Body of pancreas (tissue), 4 donors: Measurements from ENCODE around the gene KCNJ4. TPM values are rescaled to one million over a fixed set of nuclear protein-coding genes. Genes with fewer than 3 reads are reported as not detected.
A peak's percentile ranks its signal among the peaks of the same experiment; 100 is the strongest.

Experiments used
- ATAC-seq: fragments of 150-250 bp; one replicate; pipeline ENCODE4 v1.9.1; 2016
- DNase-seq, 4 donors: peaks; one replicate each; pipeline ENCODE4 v3.0.0-alpha.2; 2019
- H3K27ac ChIP-seq, 4 donors: fragments of 200-600 bp; sonication (generic); 1 replicate in 3 of 4; 2 replicates in 1 of 4; pipeline versions ENCODE4 v1.5.1 to v1.6.1; 2016 to 2019; ENCODE audit warnings: mild to moderate bottlenecking in 1 of 4, mixed read lengths in 1 of 4, moderate library complexity in 1 of 4
- H3K27me3 ChIP-seq, 2 donors: fragments of 200-600 bp; sonication (generic); one replicate each; pipeline ENCODE4 v1.6.0; 2016; ENCODE audit warnings: mild to moderate bottlenecking in 1 of 2
- H3K36me3 ChIP-seq, 2 donors: fragments of 200-600 bp; sonication (generic); replicated peaks in 1 of 2; 2 replicates each; pipeline ENCODE4 v1.5.1; 2016; ENCODE audit warnings: low read depth in 2 of 2; ENCODE audit not compliant: insufficient read depth in 1 of 2
- H3K4me1 ChIP-seq: fragments of 200-600 bp; sonication (generic); one replicate; pipeline ENCODE4 v1.6.0; 2016
- H3K4me3 ChIP-seq, 2 donors: fragments of 200-600 bp; sonication (generic); 1 replicate in 1 of 2; 2 replicates in 1 of 2; pipeline ENCODE4 v1.5.1; 2016 to 2019
- H3K9me3 ChIP-seq, 3 donors: fragments of 200-600 bp; sonication (generic); 1 replicate in 2 of 3; 2 replicates in 1 of 3; pipeline ENCODE4 v1.5.1; 2016
- POLR2A ChIP-seq, 3 donors: fragments of 450-650 bp; IDR thresholded peaks; one replicate each; pipeline ENCODE4 v1.6.1; 2016; ENCODE audit warnings: antibody characterized with exemption in 3 of 3, mild to moderate bottlenecking in 2 of 3
- WGBS, 2 donors: methylation state at CpG; one replicate each; pipeline ENCODE4 v1.1.5; 2017; 5-methylcytosine and 5-hydroxymethylcytosine counted together
- intact Hi-C: fragments of 100-400 bp; cut with DNase I; formaldehyde crosslinking; loops from one replicate; pipeline ENCODE4 v1.15.1; 2023
- total RNA-seq, 2 donors: library from RNA; depleted of rRNA; stranded (reverse); fragments of >200 nt; gene quantifications; one replicate each; pipeline ENCODE4 v1.1.0, GENCODE V29; 2016
- TF ChIP-seq, protein P1 (sequence below), 7 experiments: fragments of 450-650 bp in 4 of 7; fragments of 200-600 bp in 3 of 7; sonication (generic) in 3 of 7; IDR thresholded peaks; one replicate each; pipeline ENCODE4 v1.5.1; 2016 to 2019; ENCODE audit warnings: antibody characterized with exemption in 7 of 7

Gene KCNJ4
- total RNA-seq, 2 donors from 2014 or later, result not detected

DNA sequence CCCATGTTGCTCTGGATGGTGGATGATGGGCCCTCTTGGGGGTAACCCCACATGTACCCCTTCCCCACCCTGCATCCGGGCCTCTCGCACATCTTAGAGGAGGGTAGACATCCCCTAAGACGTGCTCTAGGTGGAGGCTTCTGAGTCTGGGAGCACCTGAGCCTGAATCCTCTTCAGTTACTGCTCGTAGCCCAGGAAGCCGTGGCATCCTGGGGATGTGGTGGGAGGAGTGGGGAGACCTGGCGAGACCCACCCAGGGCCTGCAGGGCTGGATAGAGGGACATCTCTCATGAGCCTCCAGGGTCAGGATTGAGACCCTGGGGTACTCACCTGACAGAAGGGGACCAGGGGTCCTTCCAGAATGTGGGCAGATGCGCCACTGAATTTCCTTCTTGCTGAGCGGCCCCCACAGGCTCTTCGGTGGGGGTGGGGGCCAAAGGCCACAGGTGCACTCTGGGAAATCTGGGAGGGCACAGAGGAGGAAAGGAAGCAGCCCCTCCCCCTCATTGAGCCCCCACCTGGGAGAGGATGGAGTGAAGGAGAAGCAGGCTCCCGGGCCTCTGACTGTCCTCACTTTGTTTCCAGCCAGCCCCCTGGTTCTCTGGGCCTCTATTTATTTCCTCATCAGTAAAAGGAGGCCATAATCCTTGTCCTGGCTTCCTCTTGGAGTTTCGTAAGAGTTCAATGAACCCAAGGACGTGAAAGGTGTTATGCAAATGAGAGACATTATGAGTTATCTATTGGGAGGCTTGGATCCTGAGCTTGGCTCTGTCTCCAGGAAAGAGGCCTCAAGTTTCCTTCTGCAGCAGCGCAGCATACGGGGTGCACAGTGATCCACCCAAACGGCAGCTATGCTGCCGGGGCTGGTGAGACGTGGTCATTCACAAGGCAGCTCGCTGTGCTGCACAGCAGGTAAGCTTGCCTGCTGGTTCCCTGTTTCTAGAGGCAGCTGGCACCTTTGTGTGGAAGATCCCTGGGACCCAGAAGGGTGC is 31.2 kb downstream of the KCNJ4 start:
- Histone ChIP-seq H3K4me3 (no peak overlapping the region), H3K27me3 (no peaks in the 10 kb centered on the region), H3K9me3 (no peaks in the 10 kb centered on the region), H3K36me3 (no peaks in the 10 kb centered on the region), H3K27ac (peak overlapping the region in 2 of 4 donors; percentile 44 to 60), H3K4me1 (no peaks in the 10 kb centered on the region)
- TF ChIP-seq POLR2A (IDR thresholded peaks at IDR 0.05), result peak in 1 of 3 donors; percentile 18
- TF ChIP-seq, protein P1, sequence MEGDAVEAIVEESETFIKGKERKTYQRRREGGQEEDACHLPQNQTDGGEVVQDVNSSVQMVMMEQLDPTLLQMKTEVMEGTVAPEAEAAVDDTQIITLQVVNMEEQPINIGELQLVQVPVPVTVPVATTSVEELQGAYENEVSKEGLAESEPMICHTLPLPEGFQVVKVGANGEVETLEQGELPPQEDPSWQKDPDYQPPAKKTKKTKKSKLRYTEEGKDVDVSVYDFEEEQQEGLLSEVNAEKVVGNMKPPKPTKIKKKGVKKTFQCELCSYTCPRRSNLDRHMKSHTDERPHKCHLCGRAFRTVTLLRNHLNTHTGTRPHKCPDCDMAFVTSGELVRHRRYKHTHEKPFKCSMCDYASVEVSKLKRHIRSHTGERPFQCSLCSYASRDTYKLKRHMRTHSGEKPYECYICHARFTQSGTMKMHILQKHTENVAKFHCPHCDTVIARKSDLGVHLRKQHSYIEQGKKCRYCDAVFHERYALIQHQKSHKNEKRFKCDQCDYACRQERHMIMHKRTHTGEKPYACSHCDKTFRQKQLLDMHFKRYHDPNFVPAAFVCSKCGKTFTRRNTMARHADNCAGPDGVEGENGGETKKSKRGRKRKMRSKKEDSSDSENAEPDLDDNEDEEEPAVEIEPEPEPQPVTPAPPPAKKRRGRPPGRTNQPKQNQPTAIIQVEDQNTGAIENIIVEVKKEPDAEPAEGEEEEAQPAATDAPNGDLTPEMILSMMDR (IDR thresholded peaks at IDR 0.05), result no peak
- ATAC-seq (peak; percentile 57), DNase-seq (peak in 1 of 4 donors; percentile 36)
- WGBS, 2 donors, result 74 to 78% methylated on average over 7 to 18 of the region's 18 CpGs
- intact Hi-C loops, result no loop called here

DNA sequence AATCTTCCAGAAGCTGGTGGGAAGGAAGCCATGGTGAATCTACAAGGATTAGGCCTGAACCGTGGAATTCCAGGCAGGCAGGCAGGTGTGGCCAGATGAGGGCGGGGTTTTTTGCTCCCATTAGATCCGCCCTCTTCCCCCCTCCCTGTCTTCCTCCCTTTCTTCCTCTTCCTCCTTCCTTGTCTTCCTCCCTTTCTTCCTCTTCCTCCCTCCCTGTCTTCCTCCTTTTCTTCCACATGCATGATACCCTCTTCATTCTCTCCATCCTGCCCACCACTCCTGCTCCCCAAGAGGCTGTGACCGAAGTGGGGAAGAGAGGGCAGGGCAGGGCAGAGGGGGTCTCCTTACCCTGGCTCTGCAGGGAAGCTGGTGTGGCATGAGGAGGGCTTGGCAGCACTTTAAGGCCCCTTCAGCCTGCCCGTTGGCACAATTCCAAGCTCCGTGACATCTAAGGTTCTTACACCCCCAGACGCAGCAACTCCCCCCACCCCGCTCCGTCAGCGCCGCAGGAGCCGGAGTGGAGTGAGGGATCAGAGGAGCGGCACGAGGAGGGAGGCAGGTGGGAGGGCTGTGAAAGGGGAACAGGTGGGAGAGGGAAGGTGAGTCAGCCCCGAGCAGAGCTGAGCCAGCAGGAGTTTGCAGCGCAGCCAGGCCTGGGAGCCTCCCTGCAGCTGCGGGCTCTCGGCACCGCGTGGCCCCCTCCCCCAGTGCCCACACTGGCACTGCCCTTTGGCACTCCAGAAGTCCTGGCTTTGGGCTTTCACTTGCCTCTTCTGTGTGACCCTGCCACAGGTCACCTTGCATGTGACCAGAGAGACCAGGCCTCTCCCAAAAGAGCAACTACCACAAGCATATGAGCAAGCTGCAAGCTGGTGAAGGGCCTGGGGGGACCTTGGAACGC is 32.1 kb downstream of the KCNJ4 start:
- intact Hi-C loops, result no loop called here
- no peak for TF ChIP-seq POLR2A (IDR thresholded peaks at IDR 0.05)
- TF ChIP-seq, protein P1 (IDR thresholded peaks at IDR 0.05), result no peak
- no peak for ATAC-seq
- DNase-seq, result no peak
- H3K27ac ChIP-seq, result peak overlapping the region in 1 of 4 donors; percentile 60
- H3K27me3 ChIP-seq, result no peaks in the 10 kb centered on the region
- no peak overlapping the region for H3K4me3 ChIP-seq
- H3K36me3 ChIP-seq, result no peaks in the 10 kb centered on the region
- WGBS, 2 donors, result 75 to 82% methylated on average over 16 to 21 of the region's 21 CpGs
- no peaks in the 10 kb centered on the region for H3K4me1 ChIP-seq
- no peaks in the 10 kb centered on the region for H3K9me3 ChIP-seq

DNA sequence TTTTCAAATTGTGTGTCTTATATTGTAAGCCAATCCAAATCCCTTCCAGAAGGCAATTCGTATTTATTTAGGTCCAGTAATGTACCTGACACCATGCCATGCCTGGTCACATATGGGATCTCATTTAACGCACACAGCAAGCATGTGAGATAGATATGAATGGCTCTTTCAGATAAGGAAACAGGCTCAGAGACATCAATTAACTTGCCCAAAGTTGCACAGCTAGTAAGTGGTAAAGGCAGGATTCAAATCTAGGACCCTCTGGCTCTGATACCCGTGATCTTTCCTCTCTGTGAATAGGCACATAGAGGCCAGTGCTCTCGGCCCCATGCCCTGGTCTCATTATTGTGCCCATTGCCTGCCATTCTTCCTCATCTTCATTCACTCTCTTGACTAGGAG is 34.3 kb downstream of the KCNJ4 start:
- Histone ChIP-seq H3K9me3 (no peaks in the 10 kb centered on the region), H3K27ac (no peak overlapping the region), H3K4me3 (no peak overlapping the region), H3K4me1 (no peaks in the 10 kb centered on the region), H3K36me3 (no peaks in the 10 kb centered on the region), H3K27me3 (no peaks in the 10 kb centered on the region)
- no peak for TF ChIP-seq POLR2A (IDR thresholded peaks at IDR 0.05)
- TF ChIP-seq, protein P1 (IDR thresholded peaks at IDR 0.05), result no peak
- no peak for ATAC-seq
- DNase-seq, result no peak
- WGBS, 2 donors, result 73 to 92% methylated on average over 4 of the region's 4 CpGs
- intact Hi-C loops, result no loop called here

DNA sequence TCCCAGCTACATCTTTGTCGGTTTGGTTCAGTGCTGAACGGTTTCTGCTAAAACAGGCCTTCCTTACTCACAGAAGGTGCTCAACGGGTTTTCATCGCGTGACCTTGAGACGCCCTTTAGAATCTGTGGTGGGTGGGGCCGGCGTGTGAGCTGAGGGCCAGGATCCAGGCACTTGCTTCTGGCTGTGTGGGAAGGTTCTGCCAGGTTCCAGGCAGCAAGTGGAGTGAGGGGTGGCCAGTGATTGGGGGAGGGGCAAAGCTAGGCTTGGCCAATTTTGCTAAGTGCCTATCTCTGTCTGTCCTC is 35.2 kb downstream of the KCNJ4 start:
- Histone ChIP-seq H3K36me3 (no peaks in the 10 kb centered on the region), H3K27ac (no peak overlapping the region), H3K4me3 (no peak overlapping the region), H3K4me1 (no peaks in the 10 kb centered on the region), H3K9me3 (no peaks in the 10 kb centered on the region), H3K27me3 (no peaks in the 10 kb centered on the region)
- ATAC-seq (no peak), DNase-seq (no peak)
- TF ChIP-seq, protein P1 (IDR thresholded peaks at IDR 0.05), result no peak
- no peak for TF ChIP-seq POLR2A (IDR thresholded peaks at IDR 0.05)
- intact Hi-C loops, result no loop called here
- 25 to 30% methylated on average over 5 to 8 of the region's 8 CpGs for WGBS, 2 donors
